ENCODE measurements around the gene SDHB. TPM values are rescaled to one million over a fixed set of nuclear protein-coding genes. Genes with fewer than 3 reads are reported as not detected.

Gene SDHB
- total RNA-seq, 6 experiments from 2014 or later = 139 to 244 (median 178) TPM

DNA sequence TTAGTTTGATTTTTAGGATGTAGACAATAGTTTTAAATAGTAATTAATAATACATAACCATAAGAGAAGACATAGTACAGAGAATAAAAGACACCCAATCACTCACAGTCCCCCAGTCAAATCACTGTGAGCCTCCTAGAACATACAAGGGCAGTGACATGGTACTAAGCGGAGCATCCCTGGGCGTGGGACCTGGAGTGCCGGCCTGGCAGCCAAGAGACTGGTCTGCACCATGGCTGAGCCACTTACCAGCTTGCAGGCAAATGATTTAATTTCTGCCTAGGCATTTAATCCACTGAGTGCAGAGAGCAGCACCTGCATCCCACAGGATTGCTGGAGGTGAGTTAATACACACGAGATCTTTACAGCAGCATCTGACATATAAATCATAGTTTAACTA lies 20.4 kb downstream of the SDHB start:
- no peak for ATAC-seq
- Histone ChIP-seq H3K9me3 (no peaks in the 10 kb centered on the region), H3K4me3 (no peak overlapping the region), H3K27ac (no peak overlapping the region), H3K4me1 (peaks cover 0 to under 1% (median 0%) of the 10 kb centered on the region in 4 donors), H3K27me3 (no peaks in the 10 kb centered on the region), H3K36me3 (peaks cover 4 to 49% (median 15%) of the 10 kb centered on the region in 4 donors)
- 78% methylated on average over 4 of the region's 4 CpGs for WGBS (ENCODE audit: insufficient coverage, low coverage, low lambda C conversion rate, missing lambda C conversion rate)
- TF ChIP-seq POLR2A (IDR thresholded peaks at IDR 0.05) (no peak), CTCF (IDR thresholded peaks at IDR 0.05) (no peak)
- peak in 1 of 3 donors; percentile 33 for DNase-seq
- intact Hi-C loops (cut with DNase I) = loop anchor here in 1 of 2 donors (10.0 kb wide), 1 partner anchor 69 kb away; no protein-coding TSS in a partner anchor

DNA sequence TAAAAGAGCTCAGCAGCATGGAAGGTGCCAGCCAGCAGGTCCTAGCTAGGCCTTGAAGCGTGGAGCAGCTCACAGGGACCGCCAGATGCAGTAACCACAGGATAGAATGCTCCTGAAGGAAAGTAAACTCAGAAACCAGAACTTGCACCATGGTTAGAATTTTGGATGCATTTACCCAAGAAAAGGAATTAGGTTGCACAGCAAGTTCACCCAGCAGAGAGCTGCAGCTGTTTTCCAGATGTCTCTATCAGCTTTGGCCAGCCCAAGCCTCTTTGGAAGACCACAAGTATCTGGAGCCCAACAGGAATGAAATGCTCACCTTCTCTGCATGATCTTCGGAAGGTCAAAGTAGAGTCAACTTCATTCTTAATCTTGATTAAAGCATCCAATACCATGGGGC lies 21.1 kb downstream of the SDHB start:
- ATAC-seq = no peak

GRCh38 chr1:17031436-17031835 lies 22.4 kb downstream of the SDHB start:
- Histone ChIP-seq H3K9me3 (no peaks in the 10 kb centered on the region), H3K27me3 (no peaks in the 10 kb centered on the region), H3K4me3 (no peak overlapping the region), H3K27ac (no peak overlapping the region), H3K36me3 (peaks cover 4 to 60% (median 25%) of the 10 kb centered on the region in 4 donors), H3K4me1 (peaks cover 0 to 6% (median 2%) of the 10 kb centered on the region in 4 donors)
- ATAC-seq = no peak
- 89% methylated on average over 3 of the region's 4 CpGs for WGBS (ENCODE audit: insufficient coverage, low coverage, low lambda C conversion rate, missing lambda C conversion rate)
- TF ChIP-seq POLR2A (IDR thresholded peaks at IDR 0.05) = no peak
- no peak for TF ChIP-seq CTCF (IDR thresholded peaks at IDR 0.05)
- intact Hi-C loops (cut with DNase I) = loop anchor here in 1 of 2 donors (10.0 kb wide), 1 partner anchor 67 kb away; no protein-coding TSS in a partner anchor
- DNase-seq = no peak

More for the DNA sequence above, 21.1 kb downstream of the SDHB start:
- DNase-seq = no peak
- Histone ChIP-seq H3K4me1 (peaks cover 0 to 5% (median 2%) of the 10 kb centered on the region in 4 donors), H3K27ac (no peak overlapping the region), H3K36me3 (peaks cover 4 to 55% (median 18%) of the 10 kb centered on the region in 4 donors), H3K9me3 (no peaks in the 10 kb centered on the region), H3K27me3 (no peaks in the 10 kb centered on the region), H3K4me3 (no peak overlapping the region)
- WGBS (ENCODE audit: insufficient coverage, low coverage, low lambda C conversion rate, missing lambda C conversion rate) = 100% methylated on average over 1 of the region's 3 CpGs
- intact Hi-C loops (cut with DNase I) = loop anchor here in 1 of 2 donors (10.0 kb wide), 1 partner anchor 68 kb away; no protein-coding TSS in a partner anchor
- TF ChIP-seq CTCF (IDR thresholded peaks at IDR 0.05) = no peak
- no peak for TF ChIP-seq POLR2A (IDR thresholded peaks at IDR 0.05)

- no peak for DNase-seq
- intact Hi-C loops (cut with DNase I) = loop anchor here in 1 of 2 donors (10.0 kb wide), 1 partner anchor 65 kb away; no protein-coding TSS in a partner anchor
Observed at GRCh38 chr1:17030206-17030605, 23.6 kb downstream of the SDHB start.

More at GRCh38 chr1:17030206-17030605, 23.6 kb downstream of the SDHB start:
- Histone ChIP-seq H3K27me3 (no peaks in the 10 kb centered on the region), H3K4me3 (no peak overlapping the region), H3K27ac (no peak overlapping the region), H3K36me3 (peaks cover 4 to 73% (median 26%) of the 10 kb centered on the region in 4 donors), H3K4me1 (peaks cover 0 to 6% (median 2%) of the 10 kb centered on the region in 4 donors), H3K9me3 (no peaks in the 10 kb centered on the region)
- TF ChIP-seq CTCF (IDR thresholded peaks at IDR 0.05) (no peak), POLR2A (IDR thresholded peaks at IDR 0.05) (no peak)
- 73% methylated on average over 4 of the region's 4 CpGs for WGBS (ENCODE audit: insufficient coverage, low coverage, low lambda C conversion rate, missing lambda C conversion rate)
- ATAC-seq = peak in 1 of 4 donors; percentile 36

Measured in right lobe of liver (tissue), 6 donors.